Caki2 (cell line): ENCODE results near the gene ZC3H18. TPM values are rescaled to one million over a fixed set of nuclear protein-coding genes. Genes with fewer than 3 reads are reported as not detected.

Experiments used
- DNase-seq: peaks from one replicate; pipeline ENCODE4 v3.0.0-alpha.2; 2015; ENCODE audit warnings: low read depth
- in situ Hi-C: cut with HindIII; loops from 2 replicates; pipeline ENCODE4 v1.10.0; 2016; ENCODE audit warnings: low sequenced_read_pairs, low pct_unique_long_range_greater_than_20kb, mixed read lengths
- total RNA-seq: library from RNA; depleted of rRNA; stranded (reverse); fragments of >200 nt; shearing (Covaris generic); gene quantifications from 2 replicates; pipeline ENCODE4 v1.2.3, GENCODE V29; 2014; ENCODE audit warnings: low replicate concordance; rRNA removed

ZC3H18 gene
- total RNA-seq, 1 experiment from 2014 or later: 16.9 TPM

DNA sequence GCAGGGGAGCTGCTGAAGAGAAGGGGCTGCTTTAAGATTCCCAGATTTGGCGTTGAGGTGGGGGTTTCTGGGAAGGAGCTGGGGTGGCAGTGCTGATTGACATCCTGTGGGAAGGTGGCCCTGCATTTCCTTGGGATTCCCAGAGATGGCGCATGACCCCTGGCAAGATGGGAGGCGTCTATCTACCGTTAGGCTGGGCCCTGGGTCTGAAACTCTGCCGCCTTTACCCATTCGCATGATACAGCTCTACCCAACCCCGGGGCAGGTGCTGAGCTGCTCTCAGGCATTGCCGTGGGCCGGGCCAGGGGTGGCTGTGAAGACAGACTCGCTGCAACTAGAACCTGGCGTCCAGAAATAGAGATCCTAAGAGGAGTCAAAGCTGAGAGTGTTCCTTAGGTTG lies 102.6 kb downstream of the ZC3H18 start:
- DNase-seq: no peak
- in situ Hi-C loops: no loop called here

DNA sequence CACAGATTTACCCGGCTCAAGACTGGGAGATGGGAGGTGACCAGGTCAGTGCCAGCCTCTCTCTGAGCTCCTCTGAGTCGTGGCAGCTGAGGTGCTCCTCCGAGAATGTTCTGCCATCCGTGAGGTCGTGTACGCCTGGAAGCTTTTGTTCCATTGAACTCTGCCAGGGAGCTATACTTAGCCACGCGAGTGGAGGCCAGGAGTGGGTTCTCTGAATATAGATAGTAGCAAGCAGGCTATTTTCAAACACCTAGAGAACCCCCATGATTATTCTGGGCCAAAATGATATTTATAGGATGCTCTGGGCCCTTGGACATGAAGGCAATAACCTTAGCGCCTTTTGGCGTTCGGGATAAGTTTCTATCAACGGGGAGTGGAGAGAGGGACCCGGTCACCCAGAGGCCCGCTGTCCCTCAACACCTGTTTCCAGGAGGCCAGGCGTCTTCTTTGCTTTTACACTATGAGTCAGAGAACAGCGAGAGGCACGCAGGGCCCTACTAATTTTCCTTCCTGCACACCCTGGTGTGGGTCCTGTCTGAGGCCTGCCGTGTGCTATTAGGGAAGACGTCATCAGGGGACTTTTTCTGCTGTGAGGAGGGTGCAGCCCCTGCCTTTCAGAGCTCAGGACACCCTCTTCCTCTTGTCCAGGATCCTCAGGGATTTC lies 103.6 kb downstream of the ZC3H18 start:
- DNase-seq: no peak
- in situ Hi-C loops: no loop called here

DNA sequence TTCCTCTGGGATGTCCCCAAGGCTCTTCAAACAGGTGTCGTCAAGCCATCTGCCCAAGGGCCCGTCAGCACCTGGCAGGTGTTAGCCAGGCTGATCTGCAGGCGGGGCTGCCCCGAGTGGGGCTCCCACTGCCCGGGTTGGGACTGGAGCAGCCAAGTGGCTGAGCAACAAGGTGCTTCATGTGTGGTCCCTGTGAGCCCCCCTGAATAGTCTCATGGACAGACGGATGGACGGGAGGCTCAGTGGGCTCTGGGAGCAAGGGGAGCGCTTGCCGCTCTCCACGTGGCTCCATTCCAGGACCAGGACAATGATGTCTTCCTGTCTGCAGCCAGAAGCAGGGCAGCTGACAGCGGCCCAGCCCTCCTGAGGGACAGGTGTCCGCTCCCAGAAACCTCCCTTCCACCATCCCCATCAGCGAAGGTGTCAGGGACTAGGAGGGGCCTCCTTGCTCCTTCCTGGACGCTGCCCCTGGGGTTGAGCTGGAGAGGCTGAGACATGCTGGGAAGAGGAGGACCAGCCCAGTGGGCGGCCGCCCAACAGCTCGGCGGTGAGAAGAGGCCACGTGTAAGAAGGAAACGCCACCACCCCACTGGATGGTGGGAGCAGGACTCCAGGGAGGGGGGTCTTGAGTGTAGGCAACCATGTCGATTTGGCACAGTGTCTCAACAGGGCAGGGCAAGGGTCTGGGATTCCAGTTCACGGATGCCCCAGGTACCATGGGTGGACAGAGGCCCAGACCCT lies 106.5 kb downstream of the ZC3H18 start:
- in situ Hi-C loops: no loop called here
- DNase-seq: no peak

DNA sequence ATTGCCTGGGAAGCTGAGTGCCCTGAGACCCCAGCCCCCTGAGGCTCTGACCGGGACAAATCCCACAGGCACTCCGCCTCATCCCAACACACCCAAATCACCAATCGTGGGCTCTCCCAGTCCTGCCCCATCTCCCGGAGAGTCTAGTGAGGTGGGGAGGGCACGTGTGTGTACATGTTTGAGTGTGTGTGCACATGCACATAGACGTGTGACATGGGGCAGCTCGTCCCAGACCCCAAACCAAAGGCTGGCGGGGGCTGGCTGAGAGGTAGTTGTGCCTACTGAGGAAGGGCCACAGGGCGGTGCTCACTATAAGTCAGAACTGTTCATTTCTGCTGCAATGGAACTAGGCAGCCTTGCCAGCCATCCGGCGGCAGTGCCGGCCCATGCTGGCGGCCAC lies 107.5 kb downstream of the ZC3H18 start:
- in situ Hi-C loops: no loop called here
- DNase-seq: no peak

DNA sequence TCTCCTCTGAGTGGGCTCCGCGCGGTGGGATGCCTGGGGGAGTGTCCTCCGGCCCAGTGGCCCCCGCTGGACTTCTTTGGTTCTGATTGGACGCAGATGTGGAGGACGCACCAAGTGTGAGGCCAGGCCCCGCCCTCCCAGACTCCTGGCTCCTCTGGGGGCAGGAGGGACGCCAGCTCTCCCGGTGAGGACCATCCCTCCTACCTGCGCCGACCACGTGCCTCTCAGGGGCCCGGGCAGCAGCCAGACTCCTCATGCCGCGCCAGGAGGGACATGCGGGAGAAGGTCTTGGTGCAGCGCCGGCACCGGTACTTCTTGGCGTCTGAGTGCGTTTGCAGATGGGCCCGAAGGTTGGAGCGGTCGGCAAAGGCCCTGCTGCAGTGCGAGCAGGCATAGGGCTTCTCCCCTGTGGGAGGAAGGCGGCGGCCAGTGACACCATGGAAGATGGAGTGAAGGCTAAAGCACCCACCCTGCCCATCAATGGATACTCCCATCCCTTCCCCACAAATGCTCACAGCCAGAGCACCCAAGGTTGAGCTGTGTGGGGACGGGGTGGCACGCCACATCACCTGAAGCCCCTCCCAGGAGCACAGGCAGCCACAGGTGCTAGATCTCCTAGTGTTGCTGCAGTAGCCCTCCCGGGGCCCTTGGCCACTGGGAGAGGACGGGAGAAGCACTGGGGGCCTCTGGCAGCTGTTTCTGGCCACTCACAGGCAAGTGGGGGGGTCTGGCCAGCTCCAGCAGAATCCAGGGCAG lies 108.2 kb downstream of the ZC3H18 start:
- in situ Hi-C loops: no loop called here
- no peak for DNase-seq

DNA sequence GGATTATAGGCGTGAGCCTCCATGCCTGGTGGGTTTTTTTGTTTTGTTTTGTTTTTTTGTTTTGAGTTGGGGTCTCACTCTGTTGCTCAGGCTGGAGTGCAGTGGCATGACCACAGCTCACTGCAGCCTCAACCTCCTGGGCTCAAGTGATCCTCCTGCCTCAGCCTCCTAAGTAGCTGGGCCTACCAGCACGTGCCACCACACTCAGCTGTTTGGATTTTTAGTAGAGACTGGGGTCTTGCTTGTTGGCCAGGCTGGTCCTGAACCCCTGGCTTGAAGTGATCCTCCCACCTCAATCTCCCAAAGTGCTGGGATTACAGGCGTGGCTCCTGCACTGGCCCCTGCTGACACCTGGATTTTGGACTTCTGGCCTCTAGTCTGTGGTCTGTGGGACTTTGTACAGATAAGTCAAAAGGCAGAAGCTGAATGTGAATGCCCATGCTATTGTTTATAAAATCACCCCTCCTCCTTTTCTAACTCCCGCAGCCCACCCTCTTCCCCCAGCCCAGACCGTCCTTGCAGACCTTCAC lies 110.4 kb downstream of the ZC3H18 start:
- in situ Hi-C loops: no loop called here
- DNase-seq: no peak

DNA sequence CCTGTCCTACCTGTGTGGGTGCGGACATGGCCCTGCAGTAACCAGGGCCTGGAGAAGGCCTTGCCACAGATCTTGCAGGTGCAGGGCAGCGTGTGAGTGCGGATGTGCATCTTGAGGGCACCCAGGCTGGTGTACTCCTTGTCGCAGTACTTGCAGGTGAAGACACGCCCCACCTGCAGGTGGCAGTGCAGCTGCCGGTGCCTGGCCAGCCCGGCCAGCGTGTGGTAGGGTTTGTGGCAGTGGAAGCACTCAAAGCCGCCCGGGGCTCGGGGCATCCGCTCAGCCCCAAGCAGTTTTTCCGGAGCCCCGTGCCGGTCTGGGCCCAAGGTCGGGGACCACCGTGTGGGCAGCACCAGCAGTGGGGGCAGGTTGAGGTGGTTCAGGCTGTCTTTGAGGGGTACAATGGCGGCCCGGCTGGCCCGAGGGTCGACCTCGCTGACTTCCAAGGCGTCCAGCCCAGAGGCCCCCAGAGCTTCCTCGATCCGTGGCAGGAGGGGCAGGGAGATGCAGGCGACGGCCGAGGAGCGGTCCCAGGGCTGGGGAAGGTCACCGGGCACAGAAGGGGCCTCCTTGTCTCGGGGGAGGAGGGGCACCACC lies 111.0 kb downstream of the ZC3H18 start:
- in situ Hi-C loops: no loop called here
- no peak for DNase-seq

Other genes starting within 250 kb of the ZC3H18 start
- gene ZNF469, start 187.4 kb upstream of the ZC3H18 start, total RNA-seq: 1.6 and 1.7 TPM in 2 replicates
- gene ZFPM1, start 117.1 kb upstream of the ZC3H18 start, total RNA-seq: 0.35 and 1.3 TPM in 2 replicates
- not detected in 2 replicates for gene IL17C, start 68.2 kb downstream of the ZC3H18 start, total RNA-seq
- gene CYBA, start 80.7 kb downstream of the ZC3H18 start, total RNA-seq: 520 and 591 TPM in 2 replicates
- gene MVD, start 92.7 kb downstream of the ZC3H18 start, total RNA-seq: 63.3 and 63.6 TPM in 2 replicates
- 0.88 TPM in 1 of 2 replicates, not detected in the other for gene SNAI3, start 116.1 kb downstream of the ZC3H18 start, total RNA-seq
- gene RNF166, start 136.0 kb downstream of the ZC3H18 start, total RNA-seq: 24.4 and 27.5 TPM in 2 replicates
- 26.9 and 36.2 TPM in 2 replicates for gene CTU2, start 136.1 kb downstream of the ZC3H18 start, total RNA-seq
- 81.1 and 82.0 TPM in 2 replicates for gene PIEZO1, start 214.8 kb downstream of the ZC3H18 start, total RNA-seq
- gene CDT1, start 233.4 kb downstream of the ZC3H18 start, total RNA-seq: 23.1 and 24.6 TPM in 2 replicates
- gene APRT, start 241.5 kb downstream of the ZC3H18 start, total RNA-seq: 262 and 321 TPM in 2 replicates